ENCODE measurements around the gene PGAM2.

DNA sequence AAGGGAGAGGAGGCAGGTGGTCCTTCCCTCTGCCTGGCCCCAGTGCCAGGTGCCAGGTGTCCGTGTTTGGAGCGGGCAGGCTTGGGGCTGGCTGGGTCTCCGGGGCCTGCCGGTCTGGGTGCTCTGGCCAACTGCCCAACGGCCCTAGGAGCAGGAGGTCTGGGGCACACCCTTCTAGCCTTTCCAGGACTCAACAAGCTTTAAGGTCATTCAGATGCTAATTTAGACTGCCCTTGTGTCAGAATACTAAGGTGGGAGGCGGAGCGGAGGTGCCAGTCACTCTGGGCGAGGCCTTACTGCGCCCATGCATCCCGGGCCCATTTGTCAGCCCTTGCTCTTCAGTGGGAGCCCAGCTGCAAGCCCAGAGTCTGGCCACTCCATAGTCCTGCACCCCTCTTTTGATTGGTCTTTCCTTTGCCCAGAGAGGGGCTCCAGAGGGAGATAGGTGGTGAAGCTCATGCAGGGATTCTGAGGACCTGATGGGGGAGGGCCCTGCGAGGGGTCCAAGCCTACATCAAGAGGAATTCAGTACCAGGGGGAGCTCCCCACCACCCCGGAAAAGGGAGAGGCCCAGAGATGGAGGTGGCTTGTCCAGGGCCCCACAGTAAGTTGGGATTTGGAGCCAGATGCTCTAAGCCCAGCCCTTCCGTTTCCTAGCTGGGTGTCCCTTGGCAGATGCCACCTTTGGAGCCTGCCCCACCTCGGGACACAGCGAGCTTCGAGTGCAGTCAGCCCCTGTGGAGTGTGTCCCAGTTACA is 1.3 kb downstream of the PGAM2 start:
- TF ChIP-seq, protein P1, sequence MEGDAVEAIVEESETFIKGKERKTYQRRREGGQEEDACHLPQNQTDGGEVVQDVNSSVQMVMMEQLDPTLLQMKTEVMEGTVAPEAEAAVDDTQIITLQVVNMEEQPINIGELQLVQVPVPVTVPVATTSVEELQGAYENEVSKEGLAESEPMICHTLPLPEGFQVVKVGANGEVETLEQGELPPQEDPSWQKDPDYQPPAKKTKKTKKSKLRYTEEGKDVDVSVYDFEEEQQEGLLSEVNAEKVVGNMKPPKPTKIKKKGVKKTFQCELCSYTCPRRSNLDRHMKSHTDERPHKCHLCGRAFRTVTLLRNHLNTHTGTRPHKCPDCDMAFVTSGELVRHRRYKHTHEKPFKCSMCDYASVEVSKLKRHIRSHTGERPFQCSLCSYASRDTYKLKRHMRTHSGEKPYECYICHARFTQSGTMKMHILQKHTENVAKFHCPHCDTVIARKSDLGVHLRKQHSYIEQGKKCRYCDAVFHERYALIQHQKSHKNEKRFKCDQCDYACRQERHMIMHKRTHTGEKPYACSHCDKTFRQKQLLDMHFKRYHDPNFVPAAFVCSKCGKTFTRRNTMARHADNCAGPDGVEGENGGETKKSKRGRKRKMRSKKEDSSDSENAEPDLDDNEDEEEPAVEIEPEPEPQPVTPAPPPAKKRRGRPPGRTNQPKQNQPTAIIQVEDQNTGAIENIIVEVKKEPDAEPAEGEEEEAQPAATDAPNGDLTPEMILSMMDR (IDR thresholded peaks at IDR 0.05): no peak
- TF ChIP-seq POLR2A (IDR thresholded peaks at IDR 0.05): no peak
- no peak for TF ChIP-seq POLR2AphosphoS5 (IDR thresholded peaks at IDR 0.05)
- TF ChIP-seq EP300 (IDR thresholded peaks at IDR 0.05): no peak

Measured in gastroesophageal sphincter (tissue), 3 donors.